Choroid plexus epithelial cell (primary cell): ENCODE data around the gene TMEFF1.

ENCODE experiments used
- DNase-seq: peaks from one replicate; pipeline ENCODE4 v3.0.0-alpha.2; 2010; ENCODE audit warnings: low read depth
- H3K4me3 ChIP-seq: 2 replicates; pipeline ENCODE4 v1.5.1; 2011; ENCODE audit warnings: low read depth, mild to moderate bottlenecking, control low read depth, low read length, moderate library complexity
- CTCF ChIP-seq: conservative IDR thresholded peaks from 2 replicates; pipeline ENCODE4 v1.5.1; 2011; ENCODE audit warnings: low read depth, mild to moderate bottlenecking, control low read depth, inconsistent platforms, low read length, moderate library complexity

Gene TMEFF1

GRCh38 chr9:100581081-100581480 lies 108.1 kb downstream of the TMEFF1 start:
- no peak for DNase-seq
- H3K4me3 ChIP-seq, result no peak overlapping the region
- no peak for TF ChIP-seq CTCF

- DNase-seq, result no peak
- TF ChIP-seq CTCF, result no peak
- no peak overlapping the region for H3K4me3 ChIP-seq
Observed at GRCh38 chr9:100581661-100582060, 108.7 kb downstream of the TMEFF1 start.

- H3K4me3 ChIP-seq, result no peak overlapping the region
- no peak for TF ChIP-seq CTCF
- no peak for DNase-seq
Observed at GRCh38 chr9:100583014-100583802, 110.3 kb downstream of the TMEFF1 start.

GRCh38 chr9:100584951-100585350 lies 112.0 kb downstream of the TMEFF1 start:
- TF ChIP-seq CTCF, result no peak
- no peak overlapping the region for H3K4me3 ChIP-seq
- DNase-seq, result no peak

- H3K4me3 ChIP-seq, result no peak overlapping the region
- DNase-seq, result no peak
- TF ChIP-seq CTCF, result no peak
Observed at GRCh38 chr9:100586093-100586492, 113.1 kb downstream of the TMEFF1 start.

GRCh38 chr9:100587375-100587774 lies 114.4 kb downstream of the TMEFF1 start:
- DNase-seq, result no peak
- no peak for TF ChIP-seq CTCF
- no peak overlapping the region for H3K4me3 ChIP-seq

GRCh38 chr9:100589582-100589981 lies 116.6 kb downstream of the TMEFF1 start:
- peak; percentile 59 for DNase-seq
- no peak for TF ChIP-seq CTCF
- no peak overlapping the region for H3K4me3 ChIP-seq
